Measurements from ENCODE around the gene KCP.
A peak's percentile ranks its signal among the peaks of the same experiment; 100 is the strongest.

Gene KCP

GRCh38 chr7:128844777-128845311 lies 65.7 kb downstream of the KCP start:
- ChIA-PET POLR2A (ENCODE audit: low non-redundant PET) (no interaction called here), CTCF (interaction anchor here (0.7 kb wide), 1 partner anchor 66 kb away, joined by 5 read pairs; no protein-coding TSS in a partner anchor)
- DNase-seq (ENCODE audit: low spot score) = no peak
- no peak overlapping the region for H3K27ac ChIP-seq
- TF ChIP-seq CTCF (conservative IDR thresholded peaks at IDR 0.05; ENCODE audit: low read depth) = no peak

- DNase-seq (ENCODE audit: low spot score) = no peak
- H3K27ac ChIP-seq = no peak overlapping the region
- TF ChIP-seq CTCF (conservative IDR thresholded peaks at IDR 0.05; ENCODE audit: low read depth) = no peak
- ChIA-PET CTCF (no interaction called here), POLR2A (ENCODE audit: low non-redundant PET) (no interaction called here)
These were observed 66.4 kb downstream of the KCP start for GRCh38 chr7:128843938-128844621.

GRCh38 chr7:128842674-128843641 lies 67.6 kb downstream of the KCP start:
- TF ChIP-seq CTCF (conservative IDR thresholded peaks at IDR 0.05; ENCODE audit: low read depth) = no peak
- CTCF ChIA-PET = no interaction called here
- no peak for DNase-seq (ENCODE audit: low spot score)
- POLR2A ChIA-PET (ENCODE audit: low non-redundant PET) = no interaction called here
- H3K27ac ChIP-seq = no peak overlapping the region

GRCh38 chr7:128841921-128842673 lies 68.4 kb downstream of the KCP start:
- DNase-seq (ENCODE audit: low spot score) = no peak
- POLR2A ChIA-PET (ENCODE audit: low non-redundant PET) = no interaction called here
- CTCF ChIA-PET = interaction anchor here (1.0 kb wide), 1 partner anchor 42 kb away, joined by 4 read pairs; no protein-coding TSS in a partner anchor

GRCh38 chr7:128841171-128841690 lies 69.3 kb downstream of the KCP start:
- no peak for DNase-seq (ENCODE audit: low spot score)
- CTCF ChIA-PET = interaction anchor here (1.0 kb wide), 1 partner anchor 43 kb away, joined by 4 read pairs; no protein-coding TSS in a partner anchor
- TF ChIP-seq CTCF (conservative IDR thresholded peaks at IDR 0.05; ENCODE audit: low read depth) = no peak
- no peak overlapping the region for H3K27ac ChIP-seq
- POLR2A ChIA-PET (ENCODE audit: low non-redundant PET) = no interaction called here

More at GRCh38 chr7:128841921-128842673, 68.4 kb downstream of the KCP start:
- TF ChIP-seq CTCF (conservative IDR thresholded peaks at IDR 0.05; ENCODE audit: low read depth) = peak; percentile 77
- H3K27ac ChIP-seq = no peak overlapping the region
